Type B pancreatic cell (in vitro differentiated cells): ENCODE results near the gene KCNC2. TPM values are rescaled to one million over a fixed set of nuclear protein-coding genes. Genes with fewer than 3 reads are reported as not detected.

Experiments used
- DNase-seq: peaks from one replicate; pipeline ENCODE4 v3.0.0; 2021; ENCODE audit warnings: mixed read lengths; ENCODE audit not compliant: unreplicated experiment; ENCODE audit errors: extremely low spot score
- H3K27ac Mint-ChIP-seq: 2 replicates; pipeline ENCODE4 v1.8.0; 2021; ENCODE audit warnings: mild to moderate bottlenecking, mixed read lengths
- H3K27me3 Mint-ChIP-seq: 2 replicates; pipeline ENCODE4 v1.8.0; 2021; ENCODE audit warnings: mixed read lengths
- H3K36me3 Mint-ChIP-seq: 2 replicates; pipeline ENCODE4 v1.8.0; 2021; ENCODE audit warnings: mixed read lengths
- H3K4me1 Mint-ChIP-seq: one replicate; pipeline ENCODE4 v1.8.0; 2021; ENCODE audit warnings: mixed read lengths; ENCODE audit not compliant: unreplicated experiment
- H3K4me3 Mint-ChIP-seq: 2 replicates; pipeline ENCODE4 v1.8.0; 2021; ENCODE audit warnings: mild to moderate bottlenecking, mixed read lengths
- H3K9me3 Mint-ChIP-seq: 2 replicates; pipeline ENCODE4 v1.8.0; 2021; ENCODE audit warnings: mixed read lengths
- CTCF ChIP-seq: fragments of 200-600 bp; sonication (generic); conservative IDR thresholded peaks from 2 replicates; pipeline ENCODE4 v1.5.0; 2021; ENCODE audit warnings: antibody characterized with exemption, mild to moderate bottlenecking
- total RNA-seq: library from RNA; stranded (reverse); gene quantifications from 2 replicates; pipeline ENCODE4 v1.2.1, GENCODE V29; 2021; ENCODE audit warnings: low replicate concordance

The KCNC2 gene
- total RNA-seq, 1 donor from 2014 or later, result 1.3 TPM

- no peak for TF ChIP-seq CTCF
- H3K4me1 Mint-ChIP-seq, result no peaks in the 10 kb centered on the region
- no peaks in the 10 kb centered on the region for H3K9me3 Mint-ChIP-seq
- no peaks in the 10 kb centered on the region for H3K27me3 Mint-ChIP-seq
- DNase-seq, result no peak
- H3K36me3 Mint-ChIP-seq, result no peaks in the 10 kb centered on the region
- no peak overlapping the region for H3K4me3 Mint-ChIP-seq
- H3K27ac Mint-ChIP-seq, result no peak overlapping the region
Observed at GRCh38 chr12:75062691-75063090, 146.9 kb downstream of the KCNC2 start.

- Mint-ChIP-seq H3K9me3 (no peaks in the 10 kb centered on the region), H3K4me3 (no peak overlapping the region), H3K27ac (no peak overlapping the region), H3K4me1 (no peaks in the 10 kb centered on the region), H3K36me3 (no peaks in the 10 kb centered on the region), H3K27me3 (no peaks in the 10 kb centered on the region)
- no peak for DNase-seq
- TF ChIP-seq CTCF, result no peak
Observed at GRCh38 chr12:75058228-75058627, 151.4 kb downstream of the KCNC2 start.

- Mint-ChIP-seq H3K36me3 (no peaks in the 10 kb centered on the region), H3K4me1 (no peaks in the 10 kb centered on the region), H3K27me3 (no peaks in the 10 kb centered on the region), H3K4me3 (no peak overlapping the region), H3K9me3 (no peaks in the 10 kb centered on the region), H3K27ac (no peak overlapping the region)
- no peak for DNase-seq
- TF ChIP-seq CTCF, result no peak
Observed at GRCh38 chr12:75048767-75049166, 160.9 kb downstream of the KCNC2 start.

- TF ChIP-seq CTCF, result no peak
- H3K27ac Mint-ChIP-seq, result no peak overlapping the region
- DNase-seq, result no peak
- no peaks in the 10 kb centered on the region for H3K4me1 Mint-ChIP-seq
- H3K36me3 Mint-ChIP-seq, result no peaks in the 10 kb centered on the region
- no peaks in the 10 kb centered on the region for H3K27me3 Mint-ChIP-seq
- no peaks in the 10 kb centered on the region for H3K9me3 Mint-ChIP-seq
- H3K4me3 Mint-ChIP-seq, result no peak overlapping the region
Observed at GRCh38 chr12:75047885-75048525, 161.6 kb downstream of the KCNC2 start.

GRCh38 chr12:75042125-75042524, 167.5 kb downstream of the KCNC2 start:
- DNase-seq, result no peak
- Mint-ChIP-seq H3K4me1 (no peaks in the 10 kb centered on the region), H3K27ac (no peak overlapping the region), H3K36me3 (no peaks in the 10 kb centered on the region), H3K27me3 (no peaks in the 10 kb centered on the region), H3K4me3 (no peak overlapping the region), H3K9me3 (no peaks in the 10 kb centered on the region)
- TF ChIP-seq CTCF, result no peak

- Mint-ChIP-seq H3K4me1 (no peaks in the 10 kb centered on the region), H3K9me3 (no peaks in the 10 kb centered on the region), H3K27ac (no peak overlapping the region), H3K27me3 (no peaks in the 10 kb centered on the region), H3K4me3 (no peak overlapping the region), H3K36me3 (no peaks in the 10 kb centered on the region)
- DNase-seq, result no peak
- no peak for TF ChIP-seq CTCF
Observed at GRCh38 chr12:75041472-75041871, 168.2 kb downstream of the KCNC2 start.
